Fibroblast of skin of back (primary cell): ENCODE data around the gene VWDE.
"Not testable (repeated sequence)": the region's sequence is repeated elsewhere in the genome, so short reads cannot be mapped to it uniquely, and the experiment has no call there.

Source experiments
- DNase-seq: peaks from one replicate; pipeline ENCODE4 v3.0.0-alpha.2; 2013

Gene VWDE

DNA sequence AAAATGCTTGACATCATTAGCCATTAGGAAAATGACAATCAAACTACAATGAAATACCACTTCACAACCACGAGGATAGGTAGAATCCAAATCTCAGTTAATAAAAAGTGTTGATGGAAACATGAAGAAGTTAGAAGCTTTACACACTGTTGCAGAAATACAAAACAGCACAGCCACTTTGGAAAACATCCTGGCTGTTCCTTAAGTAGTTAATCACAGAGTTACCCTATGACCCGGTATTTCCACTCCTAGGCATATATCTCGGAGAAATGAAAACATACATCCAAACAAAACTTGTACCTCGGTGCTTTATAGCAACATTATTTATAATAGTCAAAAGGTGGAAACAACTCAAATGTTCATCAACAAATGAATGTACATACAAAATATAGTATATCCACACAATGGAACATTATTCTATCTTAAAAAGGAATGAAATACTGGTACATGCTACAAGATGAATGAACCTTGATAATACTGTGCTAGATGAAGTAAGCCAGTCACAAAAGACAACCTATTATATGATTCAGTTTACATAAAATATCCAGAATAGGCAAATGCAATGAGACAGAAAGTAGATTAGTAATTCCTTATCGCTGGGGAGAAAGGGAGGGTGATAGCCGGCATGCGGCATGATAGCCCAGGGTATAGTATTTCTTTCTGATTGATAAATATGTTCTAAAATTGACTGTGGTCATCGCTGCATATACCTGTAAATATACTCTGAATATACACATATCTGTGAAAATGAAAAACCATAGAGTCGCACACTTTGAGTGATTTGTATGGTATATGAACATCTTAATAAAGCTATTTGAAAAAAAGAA lies 1.9 kb downstream of the VWDE start:
- no peak for DNase-seq

DNA sequence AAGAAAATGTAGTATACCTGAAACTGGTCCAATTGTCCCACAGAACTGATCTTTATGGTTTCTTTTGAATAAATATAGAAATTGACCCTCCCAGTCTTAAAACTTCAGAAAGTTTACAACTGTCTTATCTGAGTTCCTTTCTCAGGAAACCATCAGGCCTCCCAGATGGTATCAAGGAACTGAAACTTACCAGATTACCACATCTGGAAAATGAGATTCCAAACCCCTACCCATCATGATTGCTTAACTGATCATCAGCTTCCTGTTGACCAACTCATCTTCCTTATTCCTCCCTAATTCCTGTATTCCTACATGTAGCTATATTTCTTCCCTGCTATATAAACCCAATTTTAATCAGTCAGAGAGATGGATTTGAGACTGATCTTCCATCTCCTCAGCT lies 5.5 kb downstream of the VWDE start:
- no peak for DNase-seq

DNA sequence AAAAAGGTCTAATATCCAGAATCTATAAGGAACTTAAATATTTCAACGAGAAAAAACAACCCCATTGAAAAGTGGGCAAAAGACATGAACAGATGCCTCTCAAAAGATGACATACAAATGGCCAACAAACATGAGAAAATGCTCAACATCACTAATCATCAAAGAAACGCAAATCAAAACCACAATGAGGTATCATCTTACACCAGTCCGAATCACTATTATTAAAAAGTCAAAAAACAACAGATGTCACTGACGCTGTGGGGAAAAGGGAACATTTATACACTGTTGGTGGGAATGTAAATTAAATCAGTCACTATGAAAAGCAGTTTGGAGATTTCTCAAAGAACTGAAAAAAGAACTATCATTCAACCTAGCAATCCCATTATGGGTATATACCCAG lies 6.0 kb downstream of the VWDE start:
- DNase-seq: no peak

- DNase-seq: not testable (repeated sequence)
Measured at GRCh38 chr7:12396670-12397069, 7.0 kb downstream of the VWDE start.

- no peak for DNase-seq
Measured at GRCh38 chr7:12391922-12392615, 11.6 kb downstream of the VWDE start.

DNA sequence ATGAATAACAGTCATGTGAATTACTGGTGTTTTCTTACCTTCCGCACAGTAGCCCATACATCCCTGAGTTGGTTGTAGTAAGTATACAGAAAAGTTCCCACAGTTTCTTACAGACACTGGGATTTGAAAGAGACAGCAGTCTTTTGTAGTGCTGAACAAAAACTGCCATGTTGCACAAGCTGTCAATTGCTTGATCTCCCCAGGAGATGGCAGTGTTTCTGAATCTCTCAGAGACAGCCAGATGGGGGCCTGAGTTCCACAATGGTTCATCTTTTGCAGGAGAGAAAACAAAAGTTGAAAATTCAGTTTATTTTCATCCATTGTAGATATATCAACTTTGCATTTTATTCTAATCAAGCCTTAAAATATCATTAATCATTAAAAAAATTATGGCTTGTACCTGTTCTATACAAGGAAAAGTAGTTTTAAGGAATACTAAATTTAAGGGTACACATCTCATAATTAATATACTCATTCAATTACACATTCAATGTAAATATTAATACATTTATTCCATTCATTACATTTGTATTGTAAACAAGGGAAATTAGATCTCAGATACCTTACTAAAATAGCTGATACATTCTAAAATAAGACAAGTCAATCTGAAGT lies 14.5 kb downstream of the VWDE start:
- DNase-seq: peak; percentile 57

DNA sequence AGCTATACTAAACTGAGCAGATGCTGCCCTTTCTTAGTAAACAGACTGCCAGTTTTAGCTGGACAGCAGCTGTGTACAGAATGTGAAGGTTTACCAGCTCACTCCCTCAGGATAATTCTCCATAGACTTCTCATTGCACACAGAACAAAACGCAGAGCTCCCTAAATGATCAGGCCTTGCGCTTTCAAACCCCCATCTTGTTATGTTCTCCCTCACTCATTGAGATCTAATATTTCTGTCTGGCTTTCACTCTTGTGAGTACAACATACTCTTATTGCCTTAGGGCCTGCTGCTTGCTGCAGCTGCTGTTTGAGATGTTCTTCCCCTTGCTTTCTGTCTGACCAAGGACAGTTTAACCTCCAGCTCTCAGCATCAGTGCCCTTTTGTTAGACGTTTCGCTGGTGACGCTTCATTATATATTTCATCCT lies 17.3 kb downstream of the VWDE start:
- DNase-seq: no peak

DNA sequence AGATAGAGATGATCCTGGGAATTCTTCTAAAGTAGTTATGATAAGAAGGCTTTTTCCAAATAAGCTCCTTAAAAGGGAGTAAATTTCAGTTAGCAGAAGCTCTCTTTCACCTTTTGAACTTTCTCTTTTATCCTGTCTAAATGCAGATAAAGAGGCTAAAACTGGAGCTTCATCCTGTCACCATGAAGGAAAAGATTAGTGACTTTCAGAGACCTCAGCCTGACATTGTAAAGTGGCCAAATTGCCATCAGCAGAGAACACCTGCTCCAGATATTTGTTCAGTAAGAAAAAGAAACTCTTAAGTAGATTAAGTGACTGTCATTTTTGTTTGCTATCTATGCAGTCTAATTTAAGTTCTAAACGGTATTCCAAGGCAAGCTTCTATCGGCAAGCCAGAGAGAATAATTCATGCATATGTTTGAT lies 18.3 kb downstream of the VWDE start:
- no peak for DNase-seq

DNA sequence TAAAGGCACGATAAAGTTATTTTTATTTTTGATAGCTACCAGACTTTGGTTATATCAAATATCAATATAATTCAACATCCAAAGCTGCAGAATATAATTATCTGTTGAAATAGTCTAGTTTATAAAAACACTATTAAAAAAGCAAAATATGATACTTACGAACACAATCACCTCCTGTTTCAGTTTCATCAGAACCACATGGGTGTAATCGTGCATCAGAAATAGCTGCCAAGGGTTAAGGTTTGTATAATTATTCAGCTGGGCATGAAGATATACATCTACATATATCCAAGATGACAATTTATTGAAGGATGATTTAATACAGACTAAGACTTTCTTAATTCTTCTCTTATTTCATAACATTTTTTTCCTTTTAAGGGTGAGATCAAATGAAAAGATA lies 20.3 kb downstream of the VWDE start:
- no peak for DNase-seq

- no peak for DNase-seq
Measured at GRCh38 chr7:12378389-12378788, 25.3 kb downstream of the VWDE start.

DNA sequence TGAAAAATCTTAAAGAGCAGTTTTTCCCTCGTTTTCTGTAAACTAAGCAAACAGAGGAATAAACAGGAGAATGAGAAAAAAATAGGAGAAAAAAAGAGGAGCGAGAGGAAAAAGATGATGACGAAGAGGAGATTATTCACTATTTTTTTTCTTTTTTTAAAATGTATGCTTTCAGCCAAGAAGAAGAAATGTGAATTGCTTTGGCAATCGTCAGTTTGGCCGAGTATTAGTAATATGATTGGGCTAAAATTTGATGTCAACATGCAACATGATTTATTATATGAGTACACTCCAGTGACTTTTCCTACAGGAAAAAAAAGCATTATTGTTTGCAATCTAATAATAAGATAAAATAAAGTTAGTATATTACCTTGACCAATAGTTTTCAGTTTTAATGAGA lies 26.3 kb downstream of the VWDE start:
- no peak for DNase-seq

DNA sequence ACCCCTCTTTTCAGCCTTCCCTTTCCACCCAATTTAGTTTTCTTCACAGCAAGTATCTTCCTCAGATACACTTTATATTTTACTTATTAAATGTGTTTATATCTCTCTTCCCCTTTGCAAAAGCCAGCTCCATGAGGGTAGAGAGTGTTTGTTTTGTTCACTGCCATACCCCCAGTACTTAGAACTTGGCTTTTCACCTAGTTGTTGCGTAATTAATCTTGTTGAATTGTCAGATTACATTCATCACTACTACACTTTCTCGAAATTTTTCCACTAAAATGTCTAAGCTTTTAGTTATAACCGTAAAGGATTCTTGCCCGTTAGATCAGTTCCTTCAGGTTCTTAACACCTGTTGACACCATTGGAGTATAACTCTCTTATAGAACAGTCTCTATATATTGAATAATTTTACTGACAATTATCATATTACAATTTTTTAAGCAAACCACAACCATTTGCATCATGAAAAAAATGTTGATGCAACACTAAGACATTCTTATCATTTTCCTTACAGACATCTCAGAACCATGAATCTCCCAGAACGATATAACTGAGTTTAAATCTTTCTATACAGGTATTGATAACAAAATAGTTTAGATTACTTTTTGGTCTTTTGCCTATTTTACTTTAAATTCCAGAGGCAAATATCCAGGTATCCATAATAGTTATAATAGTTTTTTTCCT lies 29.9 kb downstream of the VWDE start:
- no peak for DNase-seq

DNA sequence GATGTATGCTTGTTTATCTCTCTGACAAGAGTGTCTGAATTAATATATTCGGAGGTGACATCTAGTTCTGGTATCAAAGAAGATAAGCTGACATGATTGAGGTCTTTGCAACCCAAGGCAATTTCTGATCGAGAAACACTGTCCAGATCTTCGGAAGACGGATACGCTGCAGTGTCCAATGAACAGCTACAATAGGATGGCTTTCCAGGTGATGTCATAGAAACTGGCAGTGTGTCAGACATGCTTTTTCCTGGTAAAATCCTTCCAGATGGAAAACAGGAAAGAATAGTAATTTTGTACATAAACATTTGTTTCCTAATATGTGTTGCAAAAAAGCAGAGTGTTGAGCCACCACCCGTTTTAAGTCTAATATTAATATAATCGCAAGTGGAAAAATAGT lies 33.4 kb downstream of the VWDE start:
- no peak for DNase-seq

- no peak for DNase-seq
Measured at GRCh38 chr7:12369756-12370155, 33.9 kb downstream of the VWDE start.

DNA sequence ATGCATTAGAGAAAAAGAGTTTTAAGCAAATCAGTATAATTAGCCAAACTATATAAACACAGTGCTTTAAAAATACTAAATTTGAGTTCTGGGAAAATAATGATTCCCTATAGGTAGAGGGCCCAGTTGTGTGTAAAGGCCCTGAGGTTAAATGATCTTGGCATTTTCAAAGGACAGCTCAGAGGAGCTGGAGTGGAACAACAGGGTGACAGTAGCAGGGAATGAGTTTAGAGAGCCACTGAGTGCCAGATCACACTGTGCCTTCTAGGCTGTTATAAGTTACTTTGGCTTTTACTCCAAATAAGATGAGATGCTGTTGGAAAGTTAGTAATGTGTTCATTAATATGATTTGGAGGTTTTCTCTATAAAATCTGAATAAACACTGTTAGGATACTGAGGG lies 34.6 kb downstream of the VWDE start:
- DNase-seq: no peak

- DNase-seq: no peak
Measured at GRCh38 chr7:12360948-12361347, 42.7 kb downstream of the VWDE start.

DNA sequence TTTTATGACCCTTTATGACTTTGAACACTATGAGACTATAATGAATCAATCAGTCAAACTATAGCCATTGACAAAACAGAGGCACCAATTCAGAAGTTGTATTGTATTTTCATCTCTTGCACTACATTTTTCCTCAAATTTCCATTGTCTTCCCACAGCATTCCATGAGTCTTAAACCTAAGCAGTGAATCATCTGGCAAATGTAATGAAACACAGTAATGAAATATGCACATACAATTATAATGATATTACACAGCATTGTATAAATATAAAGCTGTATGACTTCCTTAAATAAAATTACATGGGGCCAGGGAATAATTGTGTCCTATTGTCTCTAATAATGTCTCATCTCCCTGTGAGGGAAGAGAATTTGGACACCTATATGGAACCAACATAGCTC lies 45.0 kb downstream of the VWDE start:
- peak; percentile 29 for DNase-seq

DNA sequence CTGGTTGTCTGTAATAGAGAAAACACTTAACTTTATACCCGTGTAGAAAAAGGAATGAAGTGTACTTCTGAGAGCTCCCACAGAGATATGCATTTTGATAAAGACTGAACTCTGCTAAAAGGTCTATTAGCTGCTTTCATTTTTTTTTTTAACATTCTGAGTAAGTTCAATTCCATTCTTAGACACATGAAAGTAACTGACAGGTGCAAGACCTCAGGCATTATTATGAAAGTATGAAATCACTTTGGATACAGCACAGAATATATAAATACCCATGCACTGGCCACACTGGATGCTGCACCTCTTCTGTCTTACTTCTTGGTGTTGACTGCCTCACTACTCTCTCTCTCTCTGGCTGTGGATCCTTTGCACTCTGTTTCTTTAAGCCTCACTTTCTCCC lies 46.2 kb downstream of the VWDE start:
- no peak for DNase-seq

GRCh38 chr7:12351843-12352242 lies 51.8 kb downstream of the VWDE start:
- DNase-seq: no peak

DNA sequence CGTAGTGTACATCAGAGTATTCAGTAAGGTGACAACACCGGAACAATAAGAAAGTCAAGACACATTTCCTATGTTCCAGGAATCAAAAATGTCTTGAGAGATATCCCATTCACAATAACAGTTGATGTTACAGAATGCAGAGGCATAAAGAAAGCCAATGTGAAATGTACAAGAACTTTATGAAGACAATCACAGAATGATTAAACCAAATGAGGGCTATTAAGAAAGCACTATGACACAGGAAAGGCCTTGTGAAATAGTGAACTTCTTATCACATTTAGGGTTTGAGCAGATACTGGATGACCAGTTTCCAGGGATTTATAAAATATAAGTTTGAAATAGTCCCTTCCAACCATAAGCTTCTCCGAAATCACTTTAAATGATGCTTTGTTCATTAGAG lies 52.7 kb downstream of the VWDE start:
- DNase-seq: no peak

- no peak for DNase-seq
Measured at GRCh38 chr7:12337095-12337494, 66.6 kb downstream of the VWDE start.

DNA sequence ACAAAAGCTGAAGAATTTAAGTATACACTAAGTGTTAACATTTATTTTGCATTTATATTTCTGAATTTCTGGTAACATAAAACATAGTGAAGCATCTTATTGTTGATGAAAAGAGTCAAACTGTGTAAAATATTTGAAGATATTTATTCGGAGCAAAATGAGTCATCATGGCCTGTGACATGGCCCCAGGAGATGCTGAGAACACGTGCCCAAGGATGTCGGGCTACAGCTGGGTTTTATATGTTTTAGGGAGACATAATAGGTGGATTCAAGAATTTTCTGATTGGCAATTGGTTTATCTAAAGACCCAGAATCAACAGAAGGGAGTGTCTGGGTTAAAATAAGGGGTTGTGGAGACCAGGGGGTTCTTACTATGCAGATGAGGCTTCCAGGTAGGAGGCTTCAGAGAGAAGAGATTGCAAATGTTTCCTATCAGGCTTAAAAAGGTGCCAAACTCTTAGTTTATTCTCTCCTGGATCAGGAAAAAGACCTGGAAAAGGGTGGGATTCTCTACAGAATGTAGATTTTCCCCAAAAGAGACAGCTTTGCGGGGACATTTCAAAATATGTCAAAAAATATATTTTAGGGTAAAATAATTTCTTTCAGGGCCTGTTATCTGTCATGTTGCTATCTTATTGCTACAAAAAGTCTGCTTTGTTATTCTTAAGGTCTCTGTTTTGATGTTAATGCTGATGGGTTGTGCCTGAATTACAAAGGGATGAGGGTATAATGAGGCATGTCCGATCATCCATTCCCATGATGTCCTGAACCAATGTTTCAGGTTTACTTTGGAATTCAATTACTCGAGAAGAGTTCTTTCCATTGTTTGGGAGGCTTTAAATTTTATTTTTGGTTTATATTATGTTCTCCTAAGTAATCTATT lies 74.5 kb downstream of the VWDE start:
- peak; percentile 1 for DNase-seq
